DMS 273 (cell line): ENCODE results near the gene CFAP221.

Experiments
- DNase-seq: peaks from one replicate; lab custom pipeline; 2025; ENCODE audit not compliant: unreplicated experiment; lab: John Stamatoyannopoulos, UW

Gene CFAP221

GRCh38 chr2:119536211-119536610 lies 8.0 kb upstream of the CFAP221 start:
- peak; percentile 13 for DNase-seq

DNA sequence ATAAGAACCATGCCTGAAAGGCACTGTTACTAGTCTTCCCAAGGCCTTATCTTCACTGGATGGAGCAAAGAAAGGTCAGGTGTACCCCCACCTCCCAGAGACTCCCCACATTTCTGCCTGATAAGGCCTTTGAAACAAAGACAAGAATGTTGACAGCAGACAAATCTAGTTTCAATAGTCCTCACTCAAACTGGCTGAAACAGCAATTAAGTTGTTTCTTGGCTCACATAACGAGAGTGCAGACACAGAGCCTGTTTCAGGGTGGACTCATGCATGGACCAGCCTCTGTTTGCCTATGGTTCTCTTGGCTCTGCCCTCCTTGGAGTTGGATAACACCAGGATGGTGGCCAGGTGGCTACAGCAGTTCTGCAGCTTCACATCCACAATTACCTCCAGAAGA lies 7.5 kb upstream of the CFAP221 start:
- no peak for DNase-seq

DNA sequence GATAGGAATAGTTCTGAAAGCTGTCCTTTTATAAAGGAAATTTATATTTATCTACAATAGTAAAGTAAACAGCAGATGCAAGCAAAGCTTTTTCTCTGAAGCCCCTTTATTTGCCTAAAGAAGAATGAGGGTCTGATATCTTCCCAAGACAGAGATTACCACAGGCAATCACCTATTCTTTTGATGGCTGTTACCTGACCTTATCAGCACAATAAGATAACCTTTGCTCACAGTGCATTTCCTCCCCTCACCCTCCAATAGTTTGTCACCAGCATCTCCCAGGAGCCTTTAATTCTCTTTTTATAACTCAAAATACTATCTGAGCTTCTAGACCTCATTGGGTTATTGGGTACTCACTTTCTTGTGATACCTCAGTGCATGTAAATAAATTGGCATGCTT lies 6.5 kb upstream of the CFAP221 start:
- no peak for DNase-seq

DNA sequence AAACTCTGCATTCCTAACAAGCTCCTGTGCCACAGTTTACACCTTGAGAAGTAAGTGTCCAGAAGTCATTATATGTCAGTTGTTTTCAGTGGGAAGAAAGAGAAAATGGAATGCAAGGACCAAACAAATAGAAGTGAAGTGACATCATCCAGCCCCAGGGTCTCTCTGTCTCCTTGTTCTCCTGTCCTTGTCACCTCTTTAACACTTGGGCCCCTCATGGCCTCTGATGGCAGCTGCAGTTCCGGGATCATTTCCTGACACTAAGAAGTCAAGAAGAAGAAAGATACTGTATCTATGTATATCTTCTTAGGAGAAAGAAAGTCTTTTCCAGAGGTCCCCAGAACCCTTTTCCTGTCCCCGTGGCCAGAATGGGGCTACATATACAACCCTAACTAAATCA lies 2.8 kb upstream of the CFAP221 start:
- DNase-seq = no peak

GRCh38 chr2:119544939-119545475 lies 758 bp downstream of the CFAP221 start:
- DNase-seq = no peak

- peak; percentile 35 for DNase-seq
Measured at GRCh38 chr2:119545754-119546446, 1.7 kb downstream of the CFAP221 start.

- DNase-seq = peak; percentile 55
Measured at GRCh38 chr2:119546447-119546767, 2.2 kb downstream of the CFAP221 start.

DNA sequence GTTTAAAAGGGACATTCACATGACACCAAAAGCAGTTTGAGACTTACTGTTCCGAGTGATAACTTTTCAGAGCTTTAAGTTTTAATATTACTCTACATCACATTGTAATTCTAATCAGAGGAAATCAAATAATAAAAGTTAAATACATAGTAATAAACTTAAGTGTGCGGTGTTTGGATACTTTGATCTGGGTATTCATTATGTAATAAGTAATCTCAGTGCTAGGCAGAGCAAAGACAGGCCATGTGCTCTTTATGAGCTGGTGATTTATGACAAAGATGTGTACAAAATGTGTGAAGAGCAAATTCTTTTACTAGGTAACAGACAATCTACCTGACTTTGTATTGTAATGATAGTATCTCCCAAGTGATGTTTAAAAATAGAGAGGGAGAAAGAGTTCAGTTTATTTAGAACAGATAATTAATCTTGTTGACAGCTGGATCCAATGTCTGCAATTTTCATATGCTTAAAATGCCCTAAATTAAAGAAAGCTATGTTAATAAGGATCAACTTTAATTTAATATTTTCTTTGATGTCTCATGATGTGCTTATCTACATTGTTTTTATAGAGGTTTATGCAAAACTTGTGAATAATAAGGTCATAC lies 4.4 kb downstream of the CFAP221 start:
- peak; percentile 58 for DNase-seq

GRCh38 chr2:119549241-119549640 lies 5.0 kb downstream of the CFAP221 start:
- DNase-seq = peak; percentile 90

DNA sequence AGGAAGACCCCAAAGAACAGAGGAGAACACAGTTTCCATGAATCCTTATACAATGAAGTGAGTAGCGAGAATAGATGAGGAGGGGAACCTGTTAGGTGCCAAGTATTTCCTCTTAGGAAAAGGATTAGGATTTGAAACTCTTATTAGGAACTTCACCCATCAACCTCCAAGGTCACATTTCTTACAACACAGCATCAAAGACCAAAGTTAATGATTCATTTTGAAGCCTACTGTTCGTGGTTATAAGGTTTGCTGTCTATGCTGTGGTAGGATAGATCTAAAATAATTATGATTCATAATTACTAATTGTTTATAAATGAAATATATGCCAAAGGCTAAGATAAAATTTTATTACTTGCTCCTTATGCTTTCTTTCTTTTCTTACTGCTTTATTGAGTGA lies 6.1 kb downstream of the CFAP221 start:
- DNase-seq = no peak

DNA sequence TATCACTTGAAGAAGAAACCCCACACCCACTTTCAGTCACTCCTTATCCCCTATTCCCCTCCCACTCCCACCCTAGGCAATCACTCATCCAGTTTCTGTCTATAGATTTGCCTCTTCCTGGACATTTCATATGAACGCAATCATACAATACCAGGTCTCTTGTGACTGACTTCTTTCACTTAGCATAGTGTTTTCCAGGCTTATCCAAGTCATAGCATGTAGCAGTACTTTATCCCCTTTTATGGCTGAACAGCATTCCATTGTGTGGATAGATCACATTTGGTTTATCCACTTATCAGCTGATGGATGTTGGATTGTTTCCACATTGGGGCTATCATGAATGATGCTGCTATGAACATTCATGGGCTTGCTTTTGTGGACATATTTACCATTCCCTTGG lies 6.6 kb downstream of the CFAP221 start:
- no peak for DNase-seq

- DNase-seq = no peak
Measured at GRCh38 chr2:119552902-119553301, 8.7 kb downstream of the CFAP221 start.

DNA sequence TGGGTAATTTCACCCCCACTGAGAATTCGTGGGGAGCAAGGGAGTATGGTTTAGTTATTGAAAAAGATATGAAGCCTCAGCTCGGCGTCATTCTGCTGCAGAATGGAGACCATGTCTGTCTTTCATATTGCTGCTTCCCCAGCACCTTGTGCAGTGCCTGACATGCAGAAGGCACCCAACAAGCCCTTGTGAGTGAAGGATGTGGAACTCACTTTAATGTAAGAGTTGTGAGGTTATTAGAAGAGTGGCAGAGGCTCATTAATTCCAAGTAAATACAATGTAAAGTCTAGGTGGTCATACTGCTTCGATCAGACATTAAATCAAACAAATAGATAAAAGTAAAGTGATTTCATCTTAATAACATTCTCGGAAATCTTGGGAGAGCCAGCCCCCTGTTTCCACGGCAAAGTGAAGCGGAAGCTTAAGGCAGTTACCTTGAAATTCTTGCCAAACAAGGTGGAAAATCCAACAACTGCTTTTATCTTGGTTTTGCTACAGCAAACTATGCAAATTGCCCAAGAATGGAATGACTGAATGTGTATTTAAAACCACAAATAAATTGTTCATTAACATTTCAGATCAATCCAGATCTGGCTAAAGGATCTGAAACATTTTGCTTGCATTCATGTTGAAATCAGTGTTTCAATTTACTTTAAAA lies 9.6 kb downstream of the CFAP221 start:
- no peak for DNase-seq

DNA sequence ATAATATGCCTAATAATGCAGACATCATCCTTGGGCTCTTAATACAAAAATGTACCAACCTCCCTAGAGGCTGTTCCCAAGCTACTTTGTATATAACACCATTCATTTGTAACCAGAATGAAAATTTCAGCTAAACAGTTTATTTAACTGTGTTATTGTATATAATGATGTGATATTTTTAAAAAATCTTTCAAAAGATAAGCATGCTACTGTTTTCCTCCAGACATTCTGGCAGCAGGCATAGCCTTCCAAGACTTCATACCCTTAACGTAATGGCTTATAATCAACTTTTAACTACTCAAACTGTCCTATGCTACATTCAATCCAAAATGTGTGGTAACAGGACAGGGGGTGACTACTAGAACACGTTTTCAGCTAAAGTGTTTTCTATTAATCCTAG lies 21.2 kb downstream of the CFAP221 start:
- no peak for DNase-seq

DNA sequence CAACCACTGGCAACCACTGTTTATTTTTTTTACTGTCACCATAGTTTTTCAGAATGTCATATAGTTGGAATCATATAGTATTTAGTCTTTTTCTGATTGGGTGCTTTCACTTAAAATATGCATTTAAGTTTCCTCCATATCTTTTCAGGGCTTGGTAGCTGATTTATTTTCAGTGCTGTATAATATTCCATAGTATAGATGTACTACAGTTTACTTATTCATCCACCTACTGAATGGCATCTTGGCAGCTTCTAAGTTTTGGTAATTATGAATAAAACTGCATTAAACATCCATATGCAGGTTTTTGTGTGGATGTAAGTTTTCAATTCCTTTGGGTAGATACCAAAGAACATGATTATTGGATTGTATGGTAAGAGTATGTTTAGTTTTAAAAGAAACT lies 23.0 kb downstream of the CFAP221 start:
- DNase-seq = no peak

GRCh38 chr2:119574108-119574815 lies 30.0 kb downstream of the CFAP221 start:
- DNase-seq = no peak

GRCh38 chr2:119574864-119575263 lies 30.6 kb downstream of the CFAP221 start:
- no peak for DNase-seq

DNA sequence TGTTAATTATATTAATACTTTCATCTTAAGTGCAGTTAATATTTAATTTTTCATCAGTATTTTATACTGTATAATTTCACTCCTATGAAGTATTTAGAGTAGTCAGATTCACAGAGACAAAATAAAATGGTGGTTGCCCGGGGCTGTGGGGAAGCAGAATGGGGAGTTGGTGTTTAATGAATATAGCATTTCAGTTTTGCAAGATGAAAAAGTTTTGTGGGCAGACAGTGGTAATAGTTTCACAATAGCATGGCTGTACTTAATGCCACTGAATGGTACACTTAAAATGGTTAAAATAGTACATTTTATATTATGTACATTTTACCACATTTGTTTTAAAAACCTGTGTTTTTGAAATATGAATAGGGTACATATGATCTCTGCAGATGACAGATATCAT lies 31.2 kb downstream of the CFAP221 start:
- DNase-seq = no peak

DNA sequence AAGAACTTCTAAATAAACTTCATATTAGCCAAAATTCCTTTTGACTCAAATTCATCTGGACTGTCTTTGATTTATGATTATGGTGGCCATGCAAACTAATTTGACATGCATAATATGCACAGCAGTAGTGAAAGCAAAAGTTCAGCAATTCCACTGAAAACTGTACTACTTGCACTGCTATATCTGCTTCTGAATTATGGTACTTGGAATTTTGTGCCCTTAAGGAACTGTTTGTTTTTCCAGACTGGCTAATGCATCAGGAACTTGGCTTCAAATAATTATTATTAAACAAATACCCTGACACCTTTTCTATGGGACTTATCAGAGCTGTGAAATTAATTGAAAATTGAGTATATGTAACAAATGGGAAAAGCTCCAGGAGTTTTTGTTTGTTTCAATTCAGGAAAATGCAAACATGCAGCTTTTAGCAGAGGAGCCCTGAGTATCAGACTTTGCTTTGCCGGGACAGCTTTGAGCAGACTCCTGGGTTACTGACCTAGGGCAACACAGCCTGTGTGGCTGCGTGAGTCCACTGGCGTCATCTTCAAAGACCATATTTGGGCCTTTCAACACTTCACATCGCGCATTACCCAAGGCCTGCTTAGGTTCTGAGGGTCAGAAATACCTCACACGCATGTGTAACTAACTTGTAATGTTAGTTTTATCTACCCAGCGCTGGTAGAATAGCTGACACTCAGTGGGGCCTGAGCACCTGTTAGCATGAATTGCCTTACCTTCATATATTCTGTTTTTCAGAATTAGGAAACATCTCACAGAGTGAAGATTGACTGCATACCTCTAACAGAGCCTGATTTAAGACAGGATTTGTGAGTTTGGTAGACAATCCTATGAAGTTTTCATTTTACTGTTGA lies 35.4 kb downstream of the CFAP221 start:
- DNase-seq = no peak

GRCh38 chr2:119580550-119581072 lies 36.4 kb downstream of the CFAP221 start:
- DNase-seq = no peak

- no peak for DNase-seq
Measured at GRCh38 chr2:119583291-119583690, 39.0 kb downstream of the CFAP221 start.
